NCI-H146 (cell line): Measurements from ENCODE around the gene ARL17B.
A peak's percentile ranks its signal among the peaks of the same experiment; 100 is the strongest.
"Not testable (repeated sequence)": the region's sequence is repeated elsewhere in the genome, so short reads cannot be mapped to it uniquely, and the experiment has no call there.

Experiments used
- DNase-seq: peaks from one replicate; lab custom pipeline; 2025; lab: John Stamatoyannopoulos, UW

Gene ARL17B

DNA sequence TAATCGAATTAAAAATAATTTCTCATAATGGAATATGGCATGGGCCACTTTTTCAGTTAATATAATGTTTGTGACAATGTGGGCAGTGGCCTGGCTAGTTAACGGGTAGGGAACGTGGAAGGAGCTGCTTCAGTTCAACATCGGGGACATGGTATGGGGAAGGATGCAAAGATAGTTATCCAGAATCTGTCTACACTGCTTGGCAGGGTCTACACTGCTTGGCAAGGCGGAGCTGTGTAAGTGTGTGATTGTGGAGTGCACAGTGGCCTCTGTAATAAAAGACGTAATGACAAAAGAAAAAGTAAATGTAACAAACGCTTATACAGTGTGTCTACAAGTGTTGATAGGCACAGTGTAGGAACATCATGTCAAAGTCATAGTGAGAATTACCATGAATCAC, 74.0 kb downstream of the ARL17B start:
- DNase-seq, result not testable (repeated sequence)

DNA sequence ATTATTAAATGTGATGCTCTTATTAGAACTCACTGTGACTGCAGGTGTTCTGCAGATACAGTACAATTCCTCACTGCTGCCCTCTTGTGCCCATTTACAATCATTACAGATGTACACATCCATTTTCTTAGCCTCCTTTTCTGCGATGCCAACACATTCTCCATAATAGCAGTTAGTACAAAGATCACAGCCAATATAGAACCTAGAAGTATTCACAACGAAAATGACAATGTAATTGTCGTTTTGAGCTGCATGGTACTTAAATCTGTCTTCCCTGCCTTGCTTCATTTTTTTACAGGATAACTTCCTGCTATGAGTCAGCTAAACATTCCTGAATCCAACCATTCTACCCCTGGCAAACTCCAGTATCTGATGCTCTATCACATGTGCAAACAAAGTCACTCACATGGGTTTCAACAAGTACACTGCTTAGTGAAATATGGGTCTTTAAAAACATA, 74.8 kb downstream of the ARL17B start:
- DNase-seq, result peak; percentile 72

DNA sequence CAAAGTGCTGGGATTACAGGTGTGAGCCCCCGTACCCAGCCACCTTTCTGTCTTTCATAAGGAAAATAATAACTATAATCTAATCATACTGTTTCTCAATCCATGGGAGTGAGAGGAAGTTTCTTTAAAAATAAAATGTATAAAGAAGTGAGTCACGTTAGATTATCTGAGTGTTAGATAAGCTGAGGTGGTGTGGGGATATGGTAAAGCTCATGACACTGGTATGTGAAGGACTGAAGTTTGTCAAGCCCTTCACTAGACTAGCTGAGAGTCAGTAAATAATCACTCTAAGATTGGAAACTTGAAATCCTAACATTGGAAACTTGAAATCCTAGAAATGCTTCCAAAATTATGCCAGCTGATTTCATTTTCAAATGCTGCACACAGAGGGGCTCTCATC, 76.1 kb downstream of the ARL17B start:
- DNase-seq, result not testable (repeated sequence)

DNA sequence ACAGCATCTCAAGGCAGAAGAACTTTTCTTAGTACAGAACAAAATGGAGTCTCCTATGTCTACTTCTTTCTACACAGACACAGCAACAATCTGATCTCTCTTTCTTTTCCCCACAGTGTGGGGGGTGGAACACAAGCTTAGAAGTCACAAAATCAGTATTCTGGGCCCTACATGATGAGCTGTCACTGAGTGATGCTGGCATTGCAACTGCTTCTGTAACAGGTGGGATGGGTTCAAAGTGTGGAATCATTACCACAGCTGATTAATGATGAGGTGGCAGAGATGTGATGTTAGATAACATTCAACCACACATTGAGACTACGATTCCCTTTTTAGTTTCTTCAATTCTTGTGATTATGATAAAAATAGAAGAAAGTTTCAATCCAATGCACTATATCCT, 77.1 kb downstream of the ARL17B start:
- DNase-seq, result not testable (repeated sequence)

DNA sequence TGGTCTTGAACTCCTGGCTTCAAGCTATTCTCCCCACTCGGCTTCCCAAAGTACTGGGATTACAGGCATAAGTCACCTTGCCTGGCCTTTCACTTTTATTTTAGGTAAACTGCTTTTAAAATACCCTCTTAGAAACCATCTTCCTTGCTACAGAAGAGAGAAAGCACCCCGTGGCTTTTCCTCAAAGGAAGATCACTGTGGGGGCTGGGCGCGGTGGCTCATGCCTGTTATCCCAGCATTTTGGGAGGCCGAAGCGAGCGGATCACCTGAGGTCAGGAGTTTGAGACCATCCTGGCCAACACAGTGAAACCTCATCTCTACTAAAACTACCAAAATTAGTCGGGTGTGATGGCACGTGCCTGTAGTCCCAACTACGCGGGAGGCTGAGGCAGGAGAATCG, 78.9 kb downstream of the ARL17B start:
- DNase-seq, result not testable (repeated sequence)

DNA sequence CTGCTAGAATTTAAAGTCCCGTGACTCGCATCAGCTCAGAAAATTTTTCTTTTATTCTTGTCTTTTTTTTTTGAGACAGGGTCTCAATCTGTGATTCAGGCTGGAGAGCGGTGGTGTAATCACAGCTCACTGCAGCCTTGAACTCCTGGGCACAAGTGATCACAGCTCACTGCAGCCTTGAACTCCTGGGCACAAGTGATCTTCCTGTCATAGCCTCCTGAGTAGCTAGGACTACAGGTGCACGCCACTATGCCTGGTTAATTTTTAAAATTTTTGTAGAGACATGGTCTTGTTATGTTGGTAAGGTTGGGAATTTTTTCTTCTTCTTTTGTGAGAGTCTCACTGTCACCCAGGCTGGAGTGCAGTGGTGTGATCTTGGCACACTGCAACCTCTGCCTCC, 80.2 kb downstream of the ARL17B start:
- DNase-seq, result not testable (repeated sequence)

DNA sequence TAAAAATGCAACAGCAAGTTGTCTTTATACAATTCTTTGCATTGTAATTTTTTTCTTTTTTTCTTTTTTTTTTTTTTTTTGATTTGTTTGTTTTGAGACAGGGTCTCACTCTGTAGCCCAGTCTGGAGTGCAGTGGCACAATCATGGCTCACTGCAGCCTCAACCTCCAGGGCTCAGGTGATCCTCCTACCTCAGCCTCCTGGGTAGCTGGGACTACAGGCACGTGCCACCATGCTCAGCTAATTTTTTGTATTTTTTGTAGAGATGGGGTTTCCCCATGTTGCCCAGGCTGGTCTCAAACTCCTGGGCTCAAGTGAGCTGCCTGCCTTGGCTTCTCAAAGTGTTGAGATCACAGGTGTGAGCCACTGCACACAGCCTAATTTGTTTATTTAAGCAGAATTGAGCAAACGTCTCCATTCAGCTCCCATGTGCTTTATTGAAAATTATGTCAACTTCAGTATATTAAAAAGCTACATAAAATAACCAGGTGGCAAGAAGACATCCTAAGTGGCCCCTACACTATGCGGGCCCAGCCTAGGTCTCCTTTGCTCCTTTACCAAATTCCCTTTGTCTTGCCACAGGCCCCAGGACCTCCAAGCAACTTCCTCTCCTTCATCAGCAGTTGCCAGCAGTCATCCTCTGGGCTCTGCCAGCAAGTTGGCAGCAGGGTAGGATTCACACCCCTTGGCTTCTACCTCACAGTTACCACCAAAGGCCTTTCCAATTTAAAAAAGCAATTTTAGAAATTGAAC, 84.7 kb downstream of the ARL17B start:
- DNase-seq, result peak; percentile 51

DNA sequence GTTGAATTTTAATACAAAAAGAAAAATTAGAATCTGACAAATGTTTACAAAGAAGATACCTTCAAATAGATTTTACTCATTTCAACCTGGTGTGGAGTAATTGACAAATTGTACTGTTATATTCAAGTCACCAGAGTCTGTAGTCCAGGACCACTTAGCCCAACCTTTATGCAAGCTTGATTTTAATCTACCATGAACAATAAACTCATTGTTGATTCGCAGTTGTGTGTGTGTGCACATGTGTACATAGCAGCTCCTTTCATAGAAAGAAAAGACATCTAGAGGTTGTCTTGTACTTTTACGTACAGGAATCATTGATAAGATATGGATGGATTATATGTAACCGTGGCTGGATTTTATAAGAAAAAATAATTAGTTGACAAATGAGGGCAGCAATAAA, 87.3 kb downstream of the ARL17B start:
- no peak for DNase-seq

DNA sequence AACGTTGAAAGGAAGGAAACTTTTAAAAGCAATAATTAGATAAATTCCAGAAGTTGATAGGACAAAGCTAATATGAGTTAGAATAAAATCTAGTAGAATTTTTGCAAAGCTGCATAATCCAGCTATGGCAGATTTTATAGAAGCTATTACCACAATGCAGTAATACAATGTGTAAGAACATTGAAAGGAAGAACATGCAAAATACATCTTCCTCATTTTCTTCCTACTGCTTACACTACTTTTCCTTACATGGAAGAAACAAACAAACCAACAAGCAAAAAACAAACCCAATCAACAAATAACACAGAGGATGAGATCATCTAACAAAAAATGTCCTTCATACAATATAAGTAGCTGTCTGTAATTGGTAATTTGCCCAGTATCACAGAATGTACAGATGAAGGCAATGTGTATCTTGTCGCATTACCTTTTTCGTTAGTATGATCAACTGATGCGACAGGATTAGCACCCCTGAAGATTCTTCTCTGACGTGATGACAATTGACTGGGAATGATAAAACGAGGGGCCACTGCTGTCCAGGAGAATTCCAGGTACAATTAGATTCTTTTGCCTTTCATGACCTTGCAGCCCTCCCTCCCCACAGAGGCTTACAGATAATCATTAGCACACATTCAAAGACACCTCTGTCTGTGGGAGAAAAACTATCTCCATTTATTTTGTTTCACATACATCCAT, 87.9 kb downstream of the ARL17B start:
- DNase-seq, result no peak

DNA sequence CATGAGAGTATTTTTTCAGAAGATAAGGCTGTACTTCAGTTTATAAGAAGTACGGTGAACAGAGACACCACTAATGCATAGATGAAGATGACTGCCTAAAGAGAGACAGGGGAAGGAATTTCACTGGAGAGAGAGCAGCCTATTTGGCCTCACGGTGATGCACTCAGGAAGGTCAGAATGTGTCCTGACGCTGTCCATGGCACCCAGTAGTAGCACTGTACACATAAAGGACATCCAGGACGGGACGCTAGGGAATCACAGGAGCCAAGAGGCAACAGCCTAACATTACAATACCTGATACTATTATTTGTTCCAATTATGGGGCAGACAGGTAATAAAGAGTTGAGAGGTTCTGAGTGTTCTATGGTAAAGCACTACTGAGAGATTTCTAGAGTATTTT, 91.5 kb downstream of the ARL17B start:
- no peak for DNase-seq

DNA sequence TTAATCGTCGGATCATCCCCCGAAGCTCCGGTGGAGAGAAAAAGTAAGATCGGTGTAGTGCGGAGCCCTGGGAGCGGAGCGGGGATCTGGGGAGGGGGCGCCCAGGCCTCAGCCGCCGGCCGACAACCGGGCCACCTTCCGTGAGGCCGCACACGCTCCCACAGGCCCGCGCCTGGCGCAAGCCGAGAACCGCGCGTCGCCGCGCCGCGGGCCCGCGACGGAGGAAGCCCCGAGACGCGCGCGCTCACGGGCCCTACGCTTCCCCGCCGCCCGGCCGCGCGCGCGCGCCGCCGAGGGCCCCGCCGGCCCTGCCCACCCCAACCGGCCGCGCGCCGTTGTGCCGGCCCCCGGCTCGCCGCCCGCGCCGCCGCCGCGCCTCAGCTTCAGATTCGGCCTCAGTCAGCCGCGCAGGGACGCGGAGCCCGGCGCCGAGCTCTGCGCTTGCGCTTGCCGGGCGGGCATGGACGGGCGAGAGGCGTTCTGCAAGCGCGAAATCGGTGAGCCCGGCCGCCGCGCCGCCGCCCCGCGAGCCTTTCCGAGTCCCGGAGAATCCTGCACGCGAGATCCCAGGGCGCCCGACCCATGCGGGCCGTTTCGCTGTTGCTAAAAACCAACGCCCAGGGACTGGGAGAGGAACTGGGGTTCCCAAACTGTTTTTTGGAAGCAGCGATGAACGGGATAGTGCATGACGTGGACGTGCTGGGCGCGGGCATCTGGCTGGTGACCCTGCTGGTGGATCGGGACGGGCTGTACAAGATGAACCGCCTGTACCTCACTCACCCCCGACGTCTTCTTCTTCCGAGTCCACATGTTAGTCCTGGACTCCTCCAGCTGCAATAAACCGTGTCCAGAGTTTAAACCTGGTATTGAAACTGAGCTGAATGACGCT, 94.7 kb downstream of the ARL17B start:
- peak; percentile 83 for DNase-seq

DNA sequence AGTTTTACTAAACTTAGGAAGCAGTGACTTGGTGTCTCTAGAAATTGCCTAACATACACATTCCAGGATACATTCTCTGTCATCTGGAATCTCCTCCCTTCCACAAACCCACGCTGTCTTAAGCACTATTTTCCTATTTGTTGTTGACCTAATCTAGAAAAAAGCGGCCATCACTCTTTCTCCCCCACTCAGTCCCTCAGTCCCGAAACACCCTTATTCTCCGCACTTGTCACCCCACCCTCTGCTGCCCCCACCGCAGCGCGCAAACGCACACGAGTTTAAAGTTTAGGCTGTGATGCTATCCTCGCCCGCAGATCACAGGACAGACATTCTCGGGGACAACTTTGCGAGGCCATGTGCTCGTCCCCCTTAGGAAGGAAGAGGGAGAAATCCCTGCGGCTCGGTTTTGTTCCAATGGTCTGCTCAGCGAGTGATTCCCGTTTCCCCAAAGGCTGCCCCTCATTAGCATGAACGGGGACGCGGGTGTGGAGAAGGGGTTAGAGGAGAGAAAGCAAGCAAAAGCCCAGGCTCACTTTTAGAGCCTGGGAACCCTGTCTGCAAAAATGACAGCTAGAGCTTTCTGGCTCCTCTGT, 95.4 kb downstream of the ARL17B start:
- peak; percentile 53 for DNase-seq

DNA sequence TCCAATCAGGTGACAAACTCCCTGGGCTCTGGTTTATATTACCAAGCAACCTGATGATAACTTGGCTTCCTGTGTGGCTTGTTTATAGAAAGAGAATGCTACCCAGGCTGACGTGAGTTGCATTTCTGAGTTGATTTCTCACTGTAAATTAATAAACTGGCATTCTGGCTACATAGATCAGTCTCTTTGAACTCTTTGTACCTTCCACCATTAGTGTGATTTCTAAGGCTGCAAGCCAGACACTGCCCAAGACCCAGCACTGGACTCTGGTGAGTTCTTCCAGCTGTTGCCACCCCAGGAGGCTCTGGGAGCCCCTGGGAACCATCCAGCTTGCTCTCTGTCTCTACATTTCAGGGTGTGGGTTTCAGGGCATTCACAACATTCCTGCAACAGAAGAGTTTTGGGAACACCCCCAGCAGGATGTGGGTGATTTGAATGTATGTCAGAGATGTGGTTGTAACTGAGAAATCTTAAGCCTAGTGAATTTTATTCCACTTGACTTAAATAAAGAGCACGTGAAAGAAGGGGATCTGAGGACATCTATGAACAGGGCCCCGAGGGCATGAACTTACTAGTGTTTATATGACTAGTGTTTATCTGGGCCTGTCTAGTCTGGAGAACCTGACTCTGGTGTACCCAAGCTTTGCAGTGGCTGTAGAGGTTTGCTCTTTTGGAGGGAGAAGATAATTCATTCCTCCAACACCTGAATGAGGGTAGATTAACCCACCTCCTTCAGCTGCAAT, 96.9 kb downstream of the ARL17B start:
- no peak for DNase-seq

DNA sequence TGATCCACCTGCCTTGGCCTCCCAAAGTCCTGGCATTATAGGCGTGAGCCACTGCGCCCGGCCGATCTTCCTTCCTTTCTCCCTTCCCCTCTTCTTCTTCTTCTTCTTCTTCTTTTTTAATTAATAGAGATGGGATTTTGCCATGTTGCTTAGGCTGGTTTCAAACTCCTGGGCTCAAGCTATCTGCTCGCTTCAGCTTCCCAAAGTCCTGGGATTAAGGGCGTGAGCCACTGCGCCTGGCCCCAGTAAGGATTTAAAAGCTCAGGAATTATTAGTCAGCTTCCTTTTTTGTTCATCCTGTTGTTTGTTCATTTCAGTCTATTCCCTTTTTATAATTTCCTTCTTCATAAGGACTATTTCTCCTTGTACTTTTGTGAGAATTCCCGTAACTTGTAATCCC, 99.3 kb downstream of the ARL17B start:
- no peak for DNase-seq

DNA sequence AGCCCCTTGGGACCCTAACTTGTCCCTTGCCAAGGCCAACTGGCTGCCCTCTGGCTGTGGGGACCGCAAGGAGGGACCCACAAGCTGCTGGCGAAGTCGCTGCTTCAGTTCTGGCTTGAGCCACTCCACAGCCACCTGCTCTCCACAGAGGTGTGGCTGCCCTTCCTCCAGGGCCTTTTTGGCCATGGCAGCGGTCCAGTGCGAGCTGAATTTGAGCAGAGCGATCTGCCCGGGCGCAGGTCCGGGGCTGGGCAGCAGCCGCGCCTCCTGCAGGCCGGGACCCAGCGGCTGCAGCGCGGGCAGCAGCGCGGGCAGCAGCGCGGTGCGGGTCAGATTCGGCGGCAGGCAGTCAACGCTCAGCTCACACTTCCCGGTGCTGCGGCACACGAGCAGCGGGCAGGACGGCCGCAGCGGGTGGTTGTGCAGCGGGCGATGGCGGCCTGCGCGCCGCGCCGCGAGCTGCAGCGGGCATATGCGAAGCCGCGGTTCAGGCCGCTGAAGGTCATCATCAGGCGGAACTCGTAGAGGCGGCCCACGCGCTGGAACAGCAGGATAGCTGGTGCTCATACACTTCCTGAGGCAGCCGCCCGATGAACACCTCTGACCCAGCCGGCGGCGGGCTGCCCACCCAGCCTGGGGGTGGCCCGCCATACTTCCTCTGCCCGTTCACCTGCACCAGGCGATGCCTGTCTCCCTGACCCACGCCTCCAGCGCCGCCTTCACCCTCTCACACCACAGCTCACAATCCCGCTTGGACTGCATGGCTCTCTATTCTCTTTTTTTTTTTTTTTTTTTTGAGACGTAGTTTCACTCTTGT, 101.5 kb downstream of the ARL17B start:
- peak; percentile 24 for DNase-seq

DNA sequence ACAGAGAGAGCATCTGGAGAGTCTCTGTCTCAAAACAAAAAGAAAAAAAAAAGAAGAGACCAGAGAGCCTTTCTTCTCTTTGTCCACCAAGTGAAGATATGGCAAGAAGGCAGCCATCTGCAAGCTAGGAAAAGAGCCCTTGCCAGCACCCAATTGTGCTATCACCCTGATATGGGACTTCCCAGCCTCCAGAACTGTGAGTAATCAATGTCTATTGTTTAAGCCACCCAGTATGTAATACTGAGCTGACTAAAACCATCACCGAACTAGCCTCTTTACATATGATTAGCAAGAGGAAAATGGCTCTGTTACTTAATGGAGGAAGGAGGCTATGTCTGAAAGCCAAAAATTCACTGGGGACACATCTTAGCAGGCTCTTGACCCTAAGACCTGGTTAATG, 105.2 kb downstream of the ARL17B start:
- DNase-seq, result not testable (repeated sequence)

DNA sequence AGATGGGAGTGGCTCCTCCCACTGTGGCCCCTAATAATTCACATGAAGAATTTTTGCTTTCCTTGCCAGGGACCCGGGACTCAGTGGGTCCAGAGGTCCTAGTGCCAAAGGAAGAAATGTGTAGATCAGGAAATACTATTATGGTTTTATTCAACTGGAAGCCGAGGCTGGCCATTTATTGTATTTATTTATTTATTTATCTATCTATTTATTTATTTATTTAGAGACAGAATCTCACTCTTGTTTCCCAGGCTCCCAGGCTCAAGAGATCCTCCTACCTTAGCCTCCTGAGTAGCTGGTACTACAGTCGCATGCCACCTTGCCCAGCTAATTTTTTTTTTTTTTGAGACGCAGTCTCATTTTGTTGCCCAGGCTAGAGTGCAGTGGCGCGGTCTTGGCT, 107.4 kb downstream of the ARL17B start:
- not testable (repeated sequence) for DNase-seq

DNA sequence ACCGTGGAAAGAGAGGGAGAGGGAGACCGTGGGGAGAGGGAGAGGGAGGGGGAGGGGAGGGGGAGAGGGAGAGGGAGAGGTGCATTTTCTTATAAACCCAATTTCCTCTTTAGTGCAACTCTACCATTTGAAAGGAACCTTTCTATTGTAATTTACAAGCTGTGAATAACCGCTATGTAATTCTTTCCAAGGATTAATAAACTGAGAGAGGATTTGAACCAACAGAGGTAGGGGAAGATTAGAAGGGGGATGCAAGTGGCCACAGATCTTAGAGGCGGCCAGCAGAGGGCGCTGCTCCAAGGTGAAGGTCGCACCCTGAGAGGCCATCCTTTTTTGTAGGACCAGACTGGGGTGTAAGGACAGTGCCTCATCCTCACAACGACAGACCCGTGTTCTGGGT, 107.8 kb downstream of the ARL17B start:
- peak; percentile 10 for DNase-seq

DNA sequence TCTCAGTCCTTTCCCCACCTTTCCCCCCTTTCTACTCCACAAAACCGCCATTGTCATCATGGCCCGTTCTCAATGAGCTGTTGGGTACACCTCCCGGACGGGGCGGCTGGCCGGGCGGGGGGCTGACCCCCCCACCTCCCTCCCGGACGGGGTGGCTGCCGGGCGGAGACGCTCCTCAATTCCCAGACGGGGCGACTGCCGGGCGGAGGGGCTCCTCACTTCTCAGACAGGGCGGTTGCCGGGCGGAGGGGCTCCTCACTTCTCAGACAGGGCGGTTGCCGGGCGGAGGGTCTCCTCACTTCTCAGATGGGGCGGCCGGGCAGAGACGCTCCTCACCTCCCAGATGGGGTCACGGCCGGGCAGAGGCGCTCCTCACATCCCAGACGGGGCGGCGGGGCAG, 108.8 kb downstream of the ARL17B start:
- DNase-seq, result not testable (repeated sequence)

DNA sequence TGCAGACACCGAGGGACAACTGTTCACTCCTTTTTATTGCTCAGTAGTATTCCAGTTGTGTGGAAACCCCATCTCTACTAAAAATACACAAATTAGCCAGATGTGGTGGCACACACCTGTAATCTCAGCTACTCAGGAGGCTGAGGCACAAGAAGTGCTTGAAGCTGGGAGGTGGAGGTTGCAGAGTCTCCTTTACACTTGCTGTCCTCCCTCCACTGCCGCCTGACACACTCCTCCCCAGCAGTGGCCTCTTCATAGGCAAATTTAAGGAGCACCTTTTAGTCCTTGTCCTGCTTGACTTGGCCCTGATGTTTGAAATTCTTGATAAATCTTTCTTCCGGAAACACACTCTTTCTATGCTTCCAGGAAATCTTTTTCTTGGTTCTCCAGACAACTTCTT, 112.4 kb downstream of the ARL17B start:
- DNase-seq, result not testable (repeated sequence)
